NCI-H2107 treated with DMSO at 0.1 percent for 48 hours (cell line): ENCODE measurements around the gene UBTD2.

Experiments
- DNase-seq: peaks from one replicate; lab custom pipeline; 2025; ENCODE audit not compliant: unreplicated experiment; lab: John Stamatoyannopoulos, UW

The UBTD2 gene

GRCh38 chr5:172173564-172174153 is 109.9 kb downstream of the UBTD2 start:
- DNase-seq, result no peak

GRCh38 chr5:172172912-172173563 is 110.5 kb downstream of the UBTD2 start:
- DNase-seq, result no peak

- DNase-seq, result no peak
Observed at GRCh38 chr5:172171118-172171517, 112.4 kb downstream of the UBTD2 start.

GRCh38 chr5:172170251-172170701 is 113.3 kb downstream of the UBTD2 start:
- DNase-seq, result no peak

GRCh38 chr5:172169216-172169615 is 114.3 kb downstream of the UBTD2 start:
- DNase-seq, result no peak

- no peak for DNase-seq
Observed at GRCh38 chr5:172168311-172168710, 115.3 kb downstream of the UBTD2 start.

- no peak for DNase-seq
Observed at GRCh38 chr5:172167895-172168294, 115.7 kb downstream of the UBTD2 start.

- no peak for DNase-seq
Observed at GRCh38 chr5:172166030-172166826, 117.3 kb downstream of the UBTD2 start.

- DNase-seq, result no peak
Observed at GRCh38 chr5:172165465-172165864, 118.1 kb downstream of the UBTD2 start.

GRCh38 chr5:172164769-172165212 is 118.8 kb downstream of the UBTD2 start:
- no peak for DNase-seq

GRCh38 chr5:172163346-172163745 is 120.2 kb downstream of the UBTD2 start:
- no peak for DNase-seq

GRCh38 chr5:172162987-172163343 is 120.6 kb downstream of the UBTD2 start:
- no peak for DNase-seq

- DNase-seq, result no peak
Observed at GRCh38 chr5:172162323-172162986, 121.1 kb downstream of the UBTD2 start.

- DNase-seq, result no peak
Observed at GRCh38 chr5:172160506-172160905, 123.1 kb downstream of the UBTD2 start.
